GM18505 (cell line): ENCODE results near the gene HLCS.

Source experiments
- ATAC-seq: cut with Tn5 transposase; IDR thresholded peaks from one replicate; pipeline ENCODE4 v1.9.1; 2021; ENCODE audit not compliant: unreplicated experiment
- POLR2A ChIP-seq: IDR thresholded peaks from 4 replicates; pipeline ENCODE4 v1.6.1; 2011; ENCODE audit warnings: borderline replicate concordance; ENCODE audit not compliant: insufficient read depth, insufficient read length; ENCODE audit errors: extremely low read depth

HLCS gene

DNA sequence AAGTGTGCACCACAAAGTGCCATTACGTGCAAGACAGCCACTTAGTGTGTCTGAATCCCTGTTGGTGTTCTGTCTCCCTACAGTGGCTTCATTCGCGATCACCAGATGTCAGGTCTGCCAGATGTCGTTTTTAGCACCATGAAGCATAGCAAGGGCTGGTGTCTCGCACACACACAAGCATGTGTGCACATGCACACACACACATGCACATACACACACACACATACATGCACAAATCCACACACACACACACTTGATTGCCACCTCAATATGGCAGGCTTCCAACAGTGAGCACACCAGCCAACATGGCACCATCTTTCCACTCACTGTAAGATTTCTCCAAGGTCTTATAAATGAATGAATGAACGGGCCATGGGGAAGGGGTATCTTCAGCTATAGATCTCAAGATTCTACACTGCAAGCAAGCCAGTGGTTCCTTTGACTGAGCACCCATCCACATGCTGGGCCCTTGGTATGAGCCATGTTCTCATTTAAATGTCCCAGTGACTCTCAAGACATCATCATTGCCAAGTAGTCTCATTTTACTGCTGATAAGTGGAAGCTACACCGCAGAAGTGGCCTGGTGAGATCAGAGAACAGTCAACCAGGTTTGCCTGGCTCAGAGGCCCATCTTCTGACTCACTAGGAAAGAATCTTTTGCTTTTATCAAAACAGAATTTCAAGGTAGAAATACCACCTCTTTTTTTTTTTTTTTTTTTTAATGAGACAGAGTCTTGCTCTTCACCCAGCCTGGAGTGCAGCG, 182.7 kb downstream of the HLCS start:
- ATAC-seq: no peak
- no peak for TF ChIP-seq POLR2A

DNA sequence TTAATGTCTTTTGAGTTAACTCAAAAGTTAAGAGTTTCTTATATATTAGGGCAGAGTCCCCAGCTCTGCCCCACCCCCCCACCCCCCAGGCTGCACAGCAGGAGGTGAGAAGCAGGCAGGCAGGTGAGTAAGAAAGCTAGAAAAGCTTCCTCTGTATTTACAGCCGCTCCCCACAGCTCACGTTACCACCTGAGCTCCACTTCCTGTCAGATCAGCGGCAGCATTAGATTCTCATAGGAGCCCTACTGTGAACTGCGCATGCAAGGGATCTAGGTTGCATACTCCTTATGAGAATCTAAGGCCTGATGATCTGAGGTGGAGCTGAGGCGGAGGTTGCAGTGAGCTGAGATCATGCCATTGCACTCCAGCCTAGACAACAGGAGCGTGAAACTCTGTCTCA, 185.6 kb downstream of the HLCS start:
- TF ChIP-seq POLR2A: no peak
- ATAC-seq: no peak

GRCh38 chr21:36776981-36777617, 189.4 kb downstream of the HLCS start:
- TF ChIP-seq POLR2A: no peak
- ATAC-seq: no peak

GRCh38 chr21:36773995-36774394, 192.5 kb downstream of the HLCS start:
- no peak for TF ChIP-seq POLR2A
- ATAC-seq: no peak

- no peak for TF ChIP-seq POLR2A
- ATAC-seq: no peak
These were observed 193.4 kb downstream of the HLCS start for GRCh38 chr21:36773117-36773516.

- TF ChIP-seq POLR2A: no peak
- no peak for ATAC-seq
These were observed 197.2 kb downstream of the HLCS start for GRCh38 chr21:36769051-36769839.

DNA sequence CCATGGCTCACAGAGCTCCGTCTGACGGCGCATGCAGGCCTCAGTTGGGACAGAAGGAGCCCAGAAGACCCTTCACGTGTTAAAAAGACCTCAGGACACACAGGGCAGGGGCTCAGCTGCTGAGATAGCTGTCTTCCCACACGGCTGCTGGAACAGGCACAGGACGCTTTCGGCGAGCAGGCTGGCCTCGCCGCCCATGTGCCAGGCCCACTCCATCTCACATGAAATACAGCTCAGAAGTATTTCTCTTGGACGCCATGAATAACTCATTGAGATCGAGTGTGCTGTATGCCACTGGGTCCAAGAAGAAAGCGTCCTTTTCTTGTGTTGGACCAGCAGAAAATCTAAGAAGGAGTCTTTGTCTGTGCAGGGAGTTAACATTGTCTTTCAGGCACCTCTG, 198.0 kb downstream of the HLCS start:
- ATAC-seq: no peak
- TF ChIP-seq POLR2A: no peak

DNA sequence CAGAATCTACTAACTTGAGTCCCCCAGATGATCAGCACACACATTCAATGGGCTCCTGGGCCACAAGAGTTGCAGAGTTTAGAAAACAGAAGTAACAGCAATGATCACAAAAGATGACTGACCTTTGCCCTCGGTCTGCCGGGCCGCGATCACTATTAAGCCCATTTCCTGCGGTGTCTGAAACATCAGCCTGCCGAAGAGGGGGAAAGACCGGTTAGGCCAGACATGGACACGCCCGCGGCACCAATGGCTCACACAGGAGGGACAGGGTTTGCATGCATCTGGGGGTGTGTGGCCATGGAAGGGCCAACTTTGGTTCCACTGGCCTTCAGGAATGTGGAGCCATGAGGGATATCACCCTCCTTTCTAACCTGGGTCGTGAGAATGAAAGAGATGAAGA, 199.4 kb downstream of the HLCS start:
- TF ChIP-seq POLR2A: no peak
- no peak for ATAC-seq

DNA sequence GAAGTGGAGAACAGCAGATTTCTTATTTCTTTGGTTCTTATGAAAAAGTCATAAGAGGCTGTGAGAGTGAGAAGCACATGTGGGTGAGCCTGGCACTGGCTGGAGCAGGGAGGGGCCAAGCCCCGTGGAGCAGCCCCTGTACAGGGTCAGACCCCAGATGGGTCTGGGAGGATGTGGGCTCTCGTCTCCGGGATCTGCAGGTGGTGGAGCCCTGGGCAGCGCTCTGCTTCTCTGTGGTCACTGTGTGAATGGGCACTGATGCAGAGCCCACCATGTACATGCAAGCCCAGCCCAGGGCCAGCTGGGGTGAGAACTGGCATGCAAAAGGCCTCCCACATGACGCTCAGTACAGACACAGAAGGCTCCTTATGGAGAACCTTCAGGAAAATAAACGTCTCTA, 200.0 kb downstream of the HLCS start:
- no peak for ATAC-seq
- TF ChIP-seq POLR2A: no peak

GRCh38 chr21:36765229-36765628, 201.2 kb downstream of the HLCS start:
- no peak for TF ChIP-seq POLR2A
- ATAC-seq: no peak

DNA sequence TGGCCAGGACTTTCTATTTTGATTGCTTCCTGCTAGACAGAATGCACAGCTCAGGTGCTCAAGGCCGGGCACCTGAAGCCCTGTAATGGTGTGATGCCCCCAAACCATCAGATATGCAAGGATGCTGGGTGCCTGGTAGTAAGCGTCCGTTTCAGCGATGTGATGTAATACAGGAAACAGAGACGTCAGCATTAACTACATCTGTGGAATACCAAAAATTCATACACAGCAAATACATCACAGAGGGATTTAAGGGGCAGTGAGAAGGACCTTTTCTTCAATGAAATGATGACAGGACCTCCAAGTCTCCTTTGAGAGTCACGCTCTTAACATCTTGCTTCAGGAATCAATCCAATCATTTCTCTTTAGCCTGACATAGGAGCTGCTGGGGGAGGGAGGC, 203.2 kb downstream of the HLCS start:
- ATAC-seq: no peak
- no peak for TF ChIP-seq POLR2A

GRCh38 chr21:36762642-36763041, 203.8 kb downstream of the HLCS start:
- TF ChIP-seq POLR2A: no peak
- ATAC-seq: no peak

DNA sequence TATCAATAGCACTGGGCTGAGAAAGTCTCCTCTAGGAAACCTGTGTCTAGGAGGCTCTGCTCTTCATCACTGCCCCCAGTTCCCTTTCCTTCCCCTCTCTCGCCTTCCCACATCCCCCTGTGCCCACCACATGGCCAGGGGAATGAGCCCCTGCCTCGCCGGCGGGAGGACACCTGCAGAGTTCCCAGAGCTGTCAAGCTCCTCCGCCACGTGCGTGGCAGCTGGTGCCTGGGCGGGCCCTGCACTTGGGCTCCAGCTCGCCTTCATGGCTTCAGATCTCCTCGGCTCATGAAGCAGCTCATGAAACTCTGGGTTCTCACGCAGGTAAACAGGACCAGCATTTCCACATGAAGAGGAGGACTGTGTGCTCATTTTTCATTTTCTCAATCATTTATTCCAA, 204.8 kb downstream of the HLCS start:
- ATAC-seq: no peak
- no peak for TF ChIP-seq POLR2A

DNA sequence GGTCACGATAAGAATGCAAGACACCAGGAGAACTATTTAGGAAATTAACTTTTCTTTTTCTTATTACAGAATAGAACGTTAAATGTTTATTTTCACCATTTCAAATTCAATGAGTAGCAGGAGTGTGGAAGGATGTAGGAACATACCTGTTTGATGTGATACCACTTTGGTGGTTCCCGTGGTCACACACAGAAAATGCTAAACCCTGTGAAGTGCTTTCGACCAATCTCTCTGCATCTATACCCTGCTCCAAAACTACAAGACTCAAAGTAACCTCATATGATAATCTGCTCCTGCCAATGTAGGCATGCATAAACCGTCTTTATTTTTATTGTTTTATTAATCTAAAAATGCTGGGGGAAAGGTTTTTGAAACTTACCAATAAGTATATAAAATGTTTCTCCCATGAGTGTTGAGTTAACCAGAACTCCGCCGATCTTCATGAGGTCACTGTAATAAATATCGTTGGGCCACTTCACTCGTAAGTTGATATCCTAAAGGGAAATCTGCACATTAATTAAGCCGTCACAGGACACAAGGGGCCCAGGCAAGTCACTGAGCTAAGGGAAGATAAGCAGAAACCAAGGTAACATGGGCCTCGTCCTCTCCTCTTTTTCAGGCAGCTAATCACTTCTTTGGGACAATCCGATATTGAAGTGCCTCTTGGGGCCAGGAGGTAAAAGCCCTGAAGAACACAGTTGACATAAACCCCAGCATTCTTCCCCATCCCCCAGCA, 207.0 kb downstream of the HLCS start:
- no peak for TF ChIP-seq POLR2A
- ATAC-seq: no peak

- ATAC-seq: no peak
- no peak for TF ChIP-seq POLR2A
These were observed 209.3 kb downstream of the HLCS start for GRCh38 chr21:36757196-36757595.
